GM12878 (cell line): ENCODE results near the gene ATP8A1. TPM values are rescaled to one million over a fixed set of nuclear protein-coding genes. Genes with fewer than 3 reads are reported as not detected.

Experiments used
- ATAC-seq: fragments of 200-7000 bp; cut with Tn5 transposase; 3 replicates; pipeline ENCODE4 v1.9.1; 2020; ENCODE audit warnings: mild to moderate bottlenecking, moderate library complexity
- BruUV-seq: library from RNA; stranded (reverse); fragments of 400-500 nt; replicated peaks from 2 replicates; lab custom pipeline; 2021; lab: Mats Ljungman, UMichigan
- CTCF ChIA-PET: fragments of 300-600 bp; sonication (Branson Sonifier 250); formaldehyde crosslinking; extraction: SDS; loops from one replicate; lab custom pipeline; 2021; ENCODE audit warnings: inconsistent platforms; lab: Yijun Ruan, JAX
- POLR2A ChIA-PET: fragments of 350-600 bp; formaldehyde crosslinking; extraction: SDS; loops from one replicate; lab custom pipeline; 2021; ENCODE audit warnings: inconsistent platforms; lab: Charles Lee
- RAD21 ChIA-PET: fragments of 300-600 bp; sonication (Branson Sonifier 250); formaldehyde crosslinking; loops from one replicate; lab custom pipeline; 2023; ENCODE audit warnings: antibody characterized with exemption; ENCODE audit not compliant: unreplicated experiment; lab: Charles Lee
- SMC1A ChIA-PET: fragments of 300-600 bp; sonication (Branson Sonifier 250); formaldehyde crosslinking; loops from one replicate; lab custom pipeline; 2023; ENCODE audit not compliant: unreplicated experiment, uncharacterized antibody; lab: Charles Lee
- DNase-seq: peaks from one replicate; pipeline ENCODE4 v3.0.0-alpha.2; 2011; ENCODE audit warnings: low read depth, low spot score
- FAIRE-seq: peaks from 3 replicates; lab custom pipeline; 2011; peaks lifted over from hg19 to GRCh38; lab: Jason Lieb, UNC
- H2AFZ ChIP-seq: 2 replicates; pipeline ENCODE4 v1.6.0; 2011; ENCODE audit warnings: low read depth, low read length, control low read depth; ENCODE audit not compliant: control insufficient read depth
- H3K27ac ChIP-seq: 2 replicates; pipeline ENCODE4 v1.5.1; 2011; ENCODE audit warnings: control low read depth; ENCODE audit not compliant: control insufficient read depth, insufficient read depth
- H3K27me3 ChIP-seq, 2 experiments: replicated peaks in 1 of 2; 2 replicates each; pipeline versions ENCODE4 v1.6.0 to v1.6.1; 2011; ENCODE audit warnings: low read length in 1 of 2; ENCODE audit not compliant: control insufficient read depth in 2 of 2, insufficient read depth in 2 of 2
- H3K36me3 ChIP-seq, 2 experiments: 2 replicates each; pipeline ENCODE4 v1.5.1; 2011; ENCODE audit warnings: low read length in 1 of 2; ENCODE audit not compliant: control insufficient read depth in 2 of 2, insufficient read depth in 2 of 2
- H3K4me1 ChIP-seq: 2 replicates; pipeline ENCODE4 v1.6.1; 2011; ENCODE audit warnings: mild to moderate bottlenecking, low read length, moderate library complexity, mixed read lengths; ENCODE audit not compliant: control insufficient read depth, insufficient read depth
- H3K4me2 ChIP-seq: 2 replicates; pipeline ENCODE4 v1.6.0; 2011; ENCODE audit warnings: control low read depth; ENCODE audit not compliant: control insufficient read depth, insufficient read depth
- H3K4me3 ChIP-seq: fragments of 200-600 bp; sonication (generic); 2 replicates; pipeline ENCODE4 v1.5.1; 2016
- H3K79me2 ChIP-seq: 2 replicates; pipeline ENCODE4 v1.6.0; 2011; ENCODE audit warnings: low read length; ENCODE audit not compliant: control insufficient read depth, insufficient read depth
- H3K9ac ChIP-seq: 2 replicates; pipeline ENCODE4 v1.8.0; 2011; ENCODE audit warnings: low read length, control low read depth, mixed read lengths; ENCODE audit not compliant: control insufficient read depth, insufficient read depth
- H3K9me3 ChIP-seq: replicated peaks from 3 replicates; pipeline ENCODE4 v1.5.1; 2011; ENCODE audit warnings: mild to moderate bottlenecking, low read length; ENCODE audit not compliant: control insufficient read depth, insufficient read depth
- H4K20me1 ChIP-seq: 2 replicates; pipeline ENCODE4 v1.6.0; 2011; ENCODE audit not compliant: control insufficient read depth, insufficient read depth
- BCL11A ChIP-seq: IDR thresholded peaks from 2 replicates; pipeline ENCODE4 v1.6.1; 2011; ENCODE audit warnings: low read depth, low read length
- BCLAF1 ChIP-seq: fragments of 450-650 bp; IDR thresholded peaks from 2 replicates; pipeline ENCODE4 v1.6.1; 2017; ENCODE audit warnings: antibody characterized with exemption, mild to moderate bottlenecking, moderate library complexity
- CTCF ChIP-seq, 3 experiments: IDR thresholded peaks in 2 of 3; conservative IDR thresholded peaks in 1 of 3; 2 replicates each; pipeline ENCODE4 v1.5.1; 2011; ENCODE audit warnings: low read depth in 3 of 3, low read length in 3 of 3, mild to moderate bottlenecking in 3 of 3, control low read depth in 2 of 3, moderate library complexity in 2 of 3, inconsistent platforms in 1 of 3, mixed read lengths in 1 of 3; ENCODE audit not compliant: control insufficient read depth in 2 of 3, insufficient read depth in 1 of 3; ENCODE audit errors: extremely low read depth in 1 of 3
- IKZF2 ChIP-seq, 2 experiments: fragments of 450-650 bp; IDR thresholded peaks; 2 replicates each; pipeline ENCODE4 v1.6.1; 2017; ENCODE audit warnings: mild to moderate bottlenecking in 2 of 2, moderate library complexity in 2 of 2
- NR2F1 ChIP-seq: fragments of 450-650 bp; conservative IDR thresholded peaks from 2 replicates; pipeline ENCODE4 v1.6.1; 2017; ENCODE audit warnings: mild to moderate bottlenecking
- POLR2AphosphoS2 ChIP-seq: IDR thresholded peaks from 2 replicates; pipeline ENCODE4 v1.6.1; 2011; ENCODE audit warnings: low read depth, mild to moderate bottlenecking, low read length, improper control_type of control experiment, moderate library complexity
- RAD21 ChIP-seq: IDR thresholded peaks from 2 replicates; pipeline ENCODE4 v1.6.1; 2011; ENCODE audit warnings: mild to moderate bottlenecking, low read depth, low read length, moderate library complexity; ENCODE audit not compliant: insufficient read depth
- WGBS: methylation state at CpG from one replicate; pipeline ENCODE4 v1.1.6; 2016; ENCODE audit warnings: low lambda C conversion rate; ENCODE audit not compliant: insufficient replicate concordance, insufficient coverage; ENCODE audit errors: missing lambda C conversion rate; 5-methylcytosine and 5-hydroxymethylcytosine counted together
- in situ Hi-C: fragments of 300-500 bp; cut with MboI; formaldehyde crosslinking; loops from 9 replicates; pipeline ENCODE4 v1.14.3; 2018; ENCODE audit warnings: mixed read lengths
- intact Hi-C: fragments of 100-400 bp; cut with micrococcal nuclease; formaldehyde crosslinking; loops from one replicate; pipeline ENCODE4 v1.14.2; 2022; ENCODE audit not compliant: unreplicated experiment
- polyA plus RNA-seq, 11 experiments: library from polyadenylated mRNA; depleted of rRNA in 4 of 11; unstranded in 6 of 11; stranded (reverse) in 5 of 11; fragments of >200 nt; fragmentation: Nextera tagmentation in 4 of 11; fragmentation: Illumina TruSeq in 1 of 11; extraction: Ambion mirVana in 4 of 11; extraction: Trizol in 1 of 11; gene quantifications; 1 replicate in 1 of 11; 2 replicates in 10 of 11; pipeline versions ENCODE4 v1.2.1 to v1.2.3, GENCODE V29; 2011 to 2016; ENCODE audit warnings: inconsistent platforms in 2 of 11, missing spikeins in 2 of 11, low read depth in 1 of 11
- total RNA-seq, 4 experiments: library from RNA; depleted of rRNA in 3 of 4; stranded (reverse); fragments of >200 nt in 3 of 4; fragmentation: Illumina TruSeq in 1 of 4; extraction: Trizol in 1 of 4; gene quantifications; 2 replicates each; pipeline versions ENCODE4 v1.2.1 to v1.2.3, GENCODE V29; 2013 to 2021

ATP8A1 gene
- total and polyA plus RNA-seq, 10 of the 15 experiments (the other 5 are each of a cell fraction or from before 2014, with no cell fraction given) = 9.0 to 116 (median 37.3) TPM

- intact Hi-C loops (no loop called here), in situ Hi-C loops (no loop called here)
- Histone ChIP-seq H3K4me2 (no peak overlapping the region), H3K4me3 (no peak overlapping the region), H4K20me1 (no peaks in the 10 kb centered on the region), H3K27me3 (no peaks in the 10 kb centered on the region), H3K4me1 (no peaks in the 10 kb centered on the region), H3K27ac (no peak overlapping the region), H3K79me2 (no peaks in the 10 kb centered on the region), H2AFZ (no peak overlapping the region), H3K9me3 (no peaks in the 10 kb centered on the region), H3K9ac (no peak overlapping the region), H3K36me3 (peaks cover 0 to 2% of the 10 kb centered on the region in 2 experiments; a peak in 2 of 4 replicates)
- no peak for TF ChIP-seq BCL11A
- TF ChIP-seq NR2F1 = no peak
- no peak for TF ChIP-seq IKZF2 (IDR thresholded peaks at IDR 0.05)
- no peak for TF ChIP-seq RAD21
- no TSS peak for BruUV-seq
- no peak for ATAC-seq
- ChIA-PET SMC1A (interaction anchor here (1.1 kb wide), 2 partner anchors 11 to 88 kb away, joined by 3 read pairs; no protein-coding TSS in a partner anchor), RAD21 (no interaction called here), POLR2A (no interaction called here), CTCF (interaction anchor here (1.1 to 3.3 kb wide), 2 partner anchors 39 to 108 kb away, joined by 3 to 14 read pairs; no protein-coding TSS in a partner anchor)
- DNase-seq = no peak
- FAIRE-seq = no peak
- 98% methylated on average over 3 of the region's 3 CpGs for WGBS
Measured at GRCh38 chr4:42410446-42410845, 246.5 kb downstream of the ATP8A1 start.

GRCh38 chr4:42404001-42404400, 252.9 kb downstream of the ATP8A1 start:
- Histone ChIP-seq H2AFZ (no peak overlapping the region), H3K4me3 (no peak overlapping the region), H3K79me2 (no peaks in the 10 kb centered on the region)
- POLR2A ChIA-PET = no interaction called here
- WGBS = 88% methylated on average over 6 of the region's 6 CpGs
- TF ChIP-seq POLR2AphosphoS2 (0 out of 2 replicates have a peak, but pooled peaks have one; percentile 34), BCLAF1 (no peak), CTCF (IDR thresholded peaks at IDR 0.05 in 2 of 3, conservative IDR thresholded peaks at IDR 0.05 in 1 of 3; ENCODE audit: control insufficient read depth in 2 of 3, extremely low read depth in 1 of 3, insufficient read depth in 1 of 3, low read depth in 3 of 3, low read length in 3 of 3) (peak in 2 of 3 experiments; percentile 8 to 24; a peak in 1 of 6 replicates)
- TF ChIP-seq, all 136 proteins: peak for 2
- no peak overlapping the region for H3K27ac ChIP-seq
- no peaks in the 10 kb centered on the region for H3K9me3 ChIP-seq
- intact Hi-C loops (no loop called here), in situ Hi-C loops (no loop called here)
- H3K4me1 ChIP-seq = no peaks in the 10 kb centered on the region
- no peak for DNase-seq
- no peaks in the 10 kb centered on the region for H3K36me3 ChIP-seq
- BruUV-seq = no TSS peak
- CTCF ChIA-PET = interaction anchor here (0.7 to 1.0 kb wide), 4 partner anchors 33 to 116 kb away, joined by 3 read pairs; no protein-coding TSS in a partner anchor
- SMC1A ChIA-PET = interaction anchor here (1.0 to 3.4 kb wide), 3 partner anchors 32 to 116 kb away, joined by 3 to 21 read pairs (median 3); no protein-coding TSS in a partner anchor
- no peak overlapping the region for H3K4me2 ChIP-seq
- H4K20me1 ChIP-seq = no peaks in the 10 kb centered on the region
- peaks cover 0 to 2% of the 10 kb centered on the region in 2 experiments; a peak in 2 of 4 replicates for H3K27me3 ChIP-seq
- no peak for ATAC-seq
- no peak overlapping the region for H3K9ac ChIP-seq
- RAD21 ChIA-PET = interaction anchor here (1.4 kb wide), 1 partner anchor 33 kb away, joined by 5 read pairs; no protein-coding TSS in a partner anchor
- FAIRE-seq = no peak
